DMS 273 treated with DMSO at 0.1 percent for 48 hours (cell line): ENCODE results near the gene WAC.
"Not testable (repeated sequence)": the region's sequence is repeated elsewhere in the genome, so short reads cannot be mapped to it uniquely, and the experiment has no call there.

Experiments
- DNase-seq: peaks from one replicate; lab custom pipeline; 2025; lab: John Stamatoyannopoulos, UW

WAC gene

DNA sequence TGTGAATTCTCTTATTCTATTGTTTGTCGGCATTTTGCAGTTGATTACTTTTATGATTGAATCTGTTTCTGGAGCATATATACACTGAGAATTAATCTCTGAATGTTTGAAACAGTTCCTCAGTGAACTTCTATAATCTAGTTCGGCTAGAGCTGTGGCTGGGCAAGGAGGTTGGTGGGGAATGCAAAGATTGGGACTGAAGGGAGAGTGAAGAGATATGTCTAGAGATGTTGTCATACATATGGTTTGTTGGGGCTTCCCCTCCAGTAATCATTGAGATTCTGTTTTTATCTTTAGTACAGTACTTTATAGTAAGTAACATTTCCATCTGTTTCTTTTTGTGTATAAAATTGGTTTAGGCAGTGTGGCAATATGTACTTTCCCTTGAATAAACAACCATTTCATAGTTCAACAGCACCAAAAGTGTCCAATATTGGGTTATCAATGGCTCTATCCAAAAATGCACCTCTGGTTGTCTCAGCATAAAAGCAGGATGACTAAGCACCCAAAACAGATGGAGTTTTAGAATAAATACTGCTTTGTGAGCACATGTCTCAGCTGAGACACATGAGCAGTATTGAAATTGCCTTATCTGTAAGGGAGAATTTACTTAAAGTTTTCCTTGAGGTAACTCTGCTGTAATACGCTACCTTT is 36.7 kb downstream of the WAC start:
- DNase-seq = no peak

DNA sequence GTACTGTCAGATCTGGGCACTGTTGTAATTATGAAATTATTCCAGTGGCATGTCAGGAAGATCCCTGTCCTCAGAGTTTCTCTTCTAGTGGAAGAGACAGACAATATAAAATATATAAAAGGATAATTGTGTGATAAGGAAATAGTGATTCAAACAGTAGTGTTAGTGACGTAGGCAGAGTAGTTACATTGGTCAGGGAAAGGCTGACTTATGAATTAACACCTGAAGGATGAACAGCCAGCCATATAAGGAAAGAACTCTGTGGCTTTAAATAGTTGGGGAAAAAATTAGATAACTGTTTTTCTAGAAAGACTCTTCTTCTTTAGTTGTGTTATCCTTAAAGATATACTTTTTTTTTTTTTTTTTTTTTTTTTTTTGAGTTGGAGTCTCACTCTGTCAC is 37.7 kb downstream of the WAC start:
- no peak for DNase-seq

DNA sequence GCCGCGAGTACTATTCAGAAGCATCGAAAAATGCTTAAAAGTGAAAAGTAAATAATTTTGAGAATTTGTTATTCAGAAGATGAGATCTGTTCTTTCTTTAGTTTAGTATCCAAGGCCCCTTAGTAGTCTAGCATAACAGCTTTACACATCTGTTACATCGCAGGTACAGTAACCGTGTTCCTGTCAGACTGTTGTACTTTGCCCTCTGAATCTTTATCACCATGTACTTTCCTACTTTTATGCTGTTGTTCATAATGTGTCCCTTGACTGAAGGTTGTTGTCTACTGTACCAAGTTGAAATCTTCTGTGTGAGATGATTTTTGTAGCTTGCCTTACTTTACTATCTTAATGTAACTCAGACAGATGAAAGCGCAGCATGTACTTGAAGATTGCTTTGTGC is 38.3 kb downstream of the WAC start:
- DNase-seq = no peak

DNA sequence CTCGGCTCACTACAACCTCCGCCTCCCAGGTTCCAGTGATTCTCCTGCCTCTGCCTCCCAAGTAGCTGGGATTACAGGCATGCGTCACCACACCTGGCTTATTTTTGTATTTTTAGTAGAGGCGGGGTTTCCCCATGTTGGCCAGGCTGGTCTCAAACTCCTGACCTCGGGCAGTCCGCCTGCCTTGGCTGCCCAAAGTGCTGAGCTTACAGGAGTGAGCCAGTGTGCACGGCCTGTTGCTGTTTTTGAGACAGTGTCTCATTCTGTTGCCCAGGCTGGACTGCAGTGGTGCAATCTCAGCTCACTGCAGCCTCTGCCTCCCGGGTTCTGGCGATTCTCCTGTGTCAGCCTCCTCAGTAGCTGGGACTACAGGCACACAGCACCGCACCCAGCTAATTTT is 41.3 kb downstream of the WAC start:
- DNase-seq = not testable (repeated sequence)

DNA sequence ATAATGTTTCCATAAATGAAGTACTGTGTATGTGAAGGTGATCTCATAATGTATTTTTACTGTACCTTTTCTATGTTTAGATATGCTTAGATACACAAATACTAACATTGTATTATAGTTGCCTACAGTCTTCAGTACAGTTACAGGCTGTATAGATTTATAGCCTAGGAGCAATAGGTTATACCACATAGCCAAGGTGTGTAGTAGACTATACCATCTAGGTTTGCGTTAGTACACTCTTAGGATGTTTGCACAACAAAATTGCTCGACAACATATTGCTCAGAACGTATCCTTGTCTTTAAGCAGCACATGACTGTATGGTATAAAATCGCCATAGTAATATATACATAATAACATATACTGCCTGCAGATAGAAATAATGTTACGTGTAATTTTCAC is 42.9 kb downstream of the WAC start:
- no peak for DNase-seq

DNA sequence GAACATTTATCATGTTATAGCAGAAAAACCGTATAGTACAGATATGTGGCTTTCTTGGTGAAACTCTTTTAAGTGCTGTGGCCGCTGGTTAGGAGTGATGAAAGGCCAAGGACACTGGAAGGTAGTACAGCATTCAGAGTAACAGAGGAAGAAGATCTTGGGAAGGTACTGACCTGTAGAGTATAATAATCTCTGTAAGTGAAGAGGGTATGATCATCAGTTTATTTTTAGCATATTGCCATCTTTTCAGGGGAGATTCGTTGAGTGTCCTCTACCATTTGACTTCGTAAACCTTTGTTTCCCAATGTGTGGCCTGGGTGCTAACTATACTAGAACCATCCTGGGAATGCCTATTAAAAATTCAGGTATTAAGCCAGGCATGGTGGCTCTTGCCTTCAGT is 44.6 kb downstream of the WAC start:
- no peak for DNase-seq

DNA sequence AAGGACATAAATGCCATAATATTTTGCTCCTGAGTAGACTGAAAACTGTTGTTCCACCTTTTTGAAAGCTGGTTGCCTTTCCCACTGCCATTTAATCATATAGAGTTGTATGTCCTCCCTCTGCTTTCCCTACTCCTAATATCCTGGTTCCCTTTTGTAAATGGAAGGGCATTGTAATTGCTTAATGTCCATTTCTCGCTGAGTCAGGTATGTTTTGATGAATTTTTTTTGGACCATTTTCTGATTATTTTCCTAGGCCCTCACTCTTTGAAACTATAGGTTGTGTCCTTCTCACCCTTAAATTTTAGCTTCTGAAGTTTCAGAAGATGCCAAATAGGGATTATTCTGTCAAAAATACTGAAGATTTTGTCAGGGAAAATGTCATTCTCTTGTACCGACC is 45.5 kb downstream of the WAC start:
- no peak for DNase-seq

DNA sequence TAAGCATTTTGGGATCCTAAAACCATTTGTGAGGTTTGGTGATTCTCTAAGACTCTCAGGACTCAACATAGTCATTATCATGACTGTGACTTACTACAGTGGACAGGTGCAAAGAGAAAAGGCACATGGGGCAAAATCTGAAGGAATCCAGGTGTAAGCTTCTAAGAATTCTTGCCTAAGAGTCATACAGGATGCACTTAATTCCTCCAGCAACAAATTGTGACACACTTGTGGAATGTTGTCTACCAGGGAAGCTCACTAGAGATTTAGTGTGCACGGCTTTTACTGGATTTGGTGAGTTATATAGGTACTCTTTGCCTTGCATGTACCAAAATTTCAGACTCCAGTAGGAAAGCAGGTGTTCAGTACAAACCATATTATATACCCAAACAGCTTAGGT is 47.9 kb downstream of the WAC start:
- DNase-seq = no peak

DNA sequence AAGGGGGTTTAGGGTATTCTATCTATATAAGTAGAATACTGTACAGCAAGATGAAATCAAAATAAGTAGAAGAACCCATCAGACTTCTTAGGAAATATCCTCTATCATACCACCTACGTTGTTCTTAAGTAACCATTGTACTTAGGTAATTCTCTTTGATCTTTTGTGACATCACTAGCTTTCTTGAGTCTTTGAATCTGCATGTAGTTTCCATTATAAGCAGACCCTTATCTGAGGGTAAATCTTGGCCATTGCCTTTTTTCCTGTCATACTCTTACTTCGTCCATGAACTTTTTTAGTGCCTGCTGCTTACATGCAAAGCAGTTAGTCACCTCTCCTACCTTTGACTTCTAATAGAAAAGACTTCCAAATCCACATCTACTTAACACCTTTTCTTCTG is 49.0 kb downstream of the WAC start:
- DNase-seq = no peak

DNA sequence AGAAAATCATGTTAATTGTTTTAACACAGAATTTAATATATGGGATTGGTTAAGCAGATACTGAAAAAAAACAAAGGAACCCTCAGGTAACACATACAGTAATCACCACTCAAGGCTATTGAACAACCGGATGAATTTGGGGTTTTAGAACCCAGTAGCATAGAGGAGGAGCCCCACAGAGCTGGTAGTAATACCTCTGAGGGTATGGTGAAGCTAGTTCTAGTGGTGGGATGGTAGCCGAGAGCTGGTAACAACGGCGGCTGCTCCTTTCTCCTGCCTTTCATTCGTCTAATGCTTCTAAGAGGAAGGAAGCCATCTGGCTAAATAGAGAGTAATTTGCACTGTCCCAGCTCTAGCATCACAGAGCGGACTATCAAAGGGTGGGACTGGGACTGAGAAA is 52.2 kb downstream of the WAC start:
- no peak for DNase-seq

DNA sequence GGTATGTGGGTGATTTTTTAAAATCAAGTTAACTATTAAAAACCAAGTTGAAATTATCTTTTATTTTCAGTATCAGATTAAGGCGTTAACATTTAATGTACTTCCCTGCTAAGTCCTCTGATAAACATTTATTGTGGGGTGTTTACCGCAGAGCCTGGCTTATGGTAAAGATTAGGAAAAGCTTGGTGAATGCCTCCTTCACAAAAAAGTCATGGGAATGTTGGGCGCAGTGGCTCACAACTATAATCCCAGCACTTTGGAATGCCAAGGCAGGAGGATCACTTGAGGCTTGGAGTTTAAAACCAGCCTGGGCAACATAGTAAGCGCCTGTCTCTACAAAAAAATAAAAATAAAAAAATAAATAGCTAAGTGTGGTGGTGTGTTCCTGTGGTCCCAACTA is 53.3 kb downstream of the WAC start:
- DNase-seq = no peak

DNA sequence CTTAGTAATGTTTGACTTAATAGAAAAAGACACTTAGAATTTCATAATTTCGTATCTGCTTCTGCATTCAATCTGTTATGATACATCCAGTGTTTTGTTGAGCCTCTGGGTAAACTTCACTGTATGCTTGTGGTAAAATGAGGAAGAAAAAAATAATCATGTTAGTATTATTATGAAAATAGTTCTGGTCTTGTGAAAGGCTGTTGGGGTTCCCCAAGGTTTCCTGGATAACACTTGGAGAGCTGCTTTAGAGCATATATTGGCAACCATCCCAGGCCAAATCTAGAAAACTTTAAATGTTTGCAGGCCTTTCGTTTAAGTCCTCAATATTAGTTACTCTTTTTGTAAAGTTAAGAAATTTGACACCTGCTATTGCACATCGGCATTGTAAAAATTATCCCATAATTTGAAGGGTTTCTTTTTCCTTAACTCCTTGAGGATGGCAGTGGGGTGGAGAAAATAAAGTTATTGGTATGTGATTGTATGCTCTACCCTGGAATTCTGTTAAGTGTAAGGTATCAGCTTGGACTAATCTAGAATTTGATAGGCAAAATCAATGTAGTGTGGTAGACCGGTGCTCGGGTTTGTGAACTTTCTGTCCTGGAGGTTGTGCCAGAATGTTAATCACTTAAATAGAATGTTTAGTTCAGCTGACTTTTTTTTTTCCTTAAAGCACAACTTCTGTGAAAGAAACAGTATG is 54.5 kb downstream of the WAC start:
- DNase-seq = no peak

DNA sequence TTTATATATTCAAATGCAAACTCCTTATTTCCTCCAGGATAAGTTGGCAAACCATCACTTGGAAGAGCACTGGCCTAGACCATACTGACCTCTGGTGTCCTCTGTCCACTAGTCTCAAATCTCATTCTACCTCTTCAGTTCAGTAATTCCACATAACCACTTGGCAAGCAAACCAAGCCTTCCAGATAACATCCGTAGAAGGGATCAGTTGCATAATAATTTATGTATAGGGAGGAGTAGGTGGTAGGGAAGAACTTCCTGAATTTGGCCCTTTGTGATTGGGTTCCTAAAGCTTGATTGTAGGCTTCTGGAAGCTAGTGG is 55.0 kb downstream of the WAC start:
- no peak for DNase-seq

DNA sequence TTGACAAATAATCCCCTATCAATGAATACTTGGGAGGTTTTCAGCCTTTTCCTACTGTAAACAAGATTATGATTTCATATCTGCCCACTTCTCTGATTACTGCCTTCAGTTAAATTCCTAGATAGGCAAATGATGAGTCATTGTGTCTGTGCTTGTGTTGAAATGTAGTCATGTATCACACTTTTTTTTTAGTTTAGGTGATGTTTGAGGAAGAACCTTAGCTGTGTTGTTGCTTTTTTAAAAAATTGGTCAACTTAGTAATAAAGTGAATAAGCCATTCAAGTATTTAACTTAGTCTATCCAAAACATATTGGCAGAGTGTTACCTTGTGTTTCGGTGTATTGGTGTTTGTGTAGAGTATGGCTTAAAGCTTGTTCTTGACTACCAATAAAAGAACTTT is 60.0 kb downstream of the WAC start:
- no peak for DNase-seq

DNA sequence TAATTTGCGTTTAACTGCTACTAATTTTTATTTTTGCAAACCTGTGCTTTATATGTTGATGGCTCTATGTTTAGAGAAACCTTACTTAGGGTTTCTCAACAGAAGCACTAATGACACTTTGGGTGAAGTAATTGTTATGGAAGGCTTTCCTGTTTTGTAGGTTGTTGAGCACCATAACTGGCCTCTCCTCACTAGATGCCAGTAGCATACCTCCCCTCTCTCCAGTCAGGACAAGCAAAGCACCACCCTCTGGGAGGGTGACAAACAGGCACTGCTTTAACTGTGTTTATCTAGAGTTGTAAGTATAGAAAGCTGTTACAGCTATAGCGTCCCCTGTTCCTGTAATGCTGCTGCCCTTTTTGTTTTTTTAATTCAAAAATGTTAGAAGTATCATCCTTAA is 60.9 kb downstream of the WAC start:
- no peak for DNase-seq

DNA sequence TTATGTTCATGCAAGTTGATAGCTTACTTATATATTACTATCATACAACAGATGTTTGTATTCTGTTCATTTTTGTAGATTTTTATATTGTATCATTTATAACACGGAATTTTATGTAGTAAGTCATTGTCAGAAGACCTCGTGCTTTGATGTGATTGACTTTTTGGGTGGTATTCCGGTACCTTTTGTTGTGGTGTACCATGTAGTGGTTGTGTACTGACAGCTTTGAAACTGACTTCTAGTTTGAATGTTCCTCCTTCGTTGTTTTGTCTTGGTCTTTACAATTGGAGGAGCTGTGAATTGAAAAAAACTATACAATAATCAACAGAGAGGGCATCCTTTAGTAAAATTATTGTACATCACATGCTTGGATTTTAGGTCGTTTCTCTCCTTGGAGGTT is 61.5 kb downstream of the WAC start:
- DNase-seq = no peak

DNA sequence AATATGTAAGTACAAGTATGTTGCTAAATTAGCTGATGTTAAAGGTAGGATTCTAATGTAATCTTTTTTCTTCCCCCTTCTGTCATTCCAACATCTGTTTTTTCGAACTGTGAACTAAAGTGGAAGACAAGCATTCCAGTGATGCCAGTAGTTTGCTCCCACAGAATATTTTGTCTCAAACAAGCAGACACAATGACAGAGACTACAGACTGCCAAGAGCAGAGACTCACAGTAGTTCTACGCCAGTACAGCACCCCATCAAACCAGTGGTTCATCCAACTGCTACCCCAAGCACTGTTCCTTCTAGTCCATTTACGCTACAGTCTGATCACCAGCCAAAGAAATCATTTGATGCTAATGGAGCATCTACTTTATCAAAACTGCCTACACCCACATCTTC is 62.7 kb downstream of the WAC start:
- DNase-seq = no peak

DNA sequence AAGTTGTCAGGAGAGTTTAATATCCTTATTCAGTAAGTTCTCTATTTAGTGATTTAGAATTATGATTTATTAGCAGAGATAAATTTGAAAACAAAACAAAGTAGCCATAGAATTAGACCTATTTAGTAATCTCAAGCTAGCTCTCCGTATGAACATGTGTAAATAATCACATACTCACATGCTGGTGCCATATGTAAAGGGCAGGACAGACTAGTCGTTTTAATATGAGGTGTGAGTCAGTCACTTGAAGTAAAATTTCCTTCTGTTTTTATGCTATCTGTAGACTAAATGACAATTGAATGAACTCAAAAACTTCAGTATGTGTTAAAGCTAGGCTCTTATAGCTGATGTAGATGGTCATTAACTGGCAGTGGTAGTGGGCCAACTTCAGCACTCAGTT is 67.1 kb downstream of the WAC start:
- DNase-seq = no peak

DNA sequence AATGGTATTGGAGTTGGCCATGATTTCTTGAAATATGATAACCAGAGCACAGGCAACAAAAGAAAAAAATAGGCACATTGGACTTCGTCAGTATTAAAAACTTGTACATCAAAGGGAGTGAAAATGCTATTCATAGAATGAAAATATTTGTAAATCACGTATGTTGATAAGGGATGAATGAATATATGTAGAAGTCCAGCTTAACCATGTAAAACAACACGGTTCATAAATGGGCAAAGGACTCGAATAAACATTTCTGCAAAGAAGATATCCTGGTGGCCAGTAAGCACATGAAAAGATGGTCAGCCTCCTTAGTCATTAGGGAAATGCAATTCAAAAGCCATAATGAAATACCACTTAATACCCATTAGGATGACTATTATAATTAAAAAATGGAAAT is 68.1 kb downstream of the WAC start:
- no peak for DNase-seq

DNA sequence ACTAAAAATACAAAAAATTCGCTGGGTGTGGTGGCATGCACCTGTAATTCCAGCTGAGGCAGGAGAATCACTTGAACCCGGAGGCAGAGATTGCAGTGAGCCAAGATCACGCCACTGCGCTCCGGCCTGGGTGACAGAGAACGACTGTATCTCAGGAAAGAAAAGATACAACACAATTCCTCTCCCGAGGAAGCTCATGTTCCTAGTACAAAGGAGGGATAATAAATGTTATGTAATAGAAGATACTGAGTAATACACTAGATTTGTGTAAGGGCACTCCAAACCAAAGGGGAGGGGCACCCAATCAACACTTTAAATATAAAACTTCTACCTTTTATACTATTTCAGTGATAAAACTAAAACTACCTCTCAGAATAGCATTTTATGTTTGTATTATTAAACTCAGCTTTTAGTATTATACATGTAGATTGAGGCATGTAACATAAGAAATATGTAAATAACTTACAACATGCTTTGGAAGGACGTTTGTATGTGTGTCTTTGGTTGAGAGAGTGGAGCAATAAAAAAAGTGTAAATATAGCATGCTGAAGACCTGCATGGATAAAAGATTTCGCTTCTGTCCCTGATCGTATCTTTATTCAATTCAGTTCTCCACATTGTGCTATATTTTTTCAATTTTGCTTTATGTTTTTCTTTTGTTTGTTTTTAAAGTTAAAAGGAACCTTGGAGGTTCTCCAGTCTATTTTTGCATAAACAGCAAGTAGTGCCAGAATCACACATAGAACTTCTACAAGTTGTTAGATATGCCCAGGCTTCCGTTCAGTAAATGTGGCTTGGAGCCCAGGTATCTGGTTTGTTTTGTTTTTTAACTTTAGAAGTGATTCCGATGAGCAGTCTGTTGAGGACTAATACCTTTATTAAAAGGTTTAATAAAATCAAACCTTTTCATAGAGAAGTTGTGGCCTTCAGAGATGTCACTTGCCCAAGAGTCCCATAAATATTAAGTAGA is 71.9 kb downstream of the WAC start:
- DNase-seq = no peak

DNA sequence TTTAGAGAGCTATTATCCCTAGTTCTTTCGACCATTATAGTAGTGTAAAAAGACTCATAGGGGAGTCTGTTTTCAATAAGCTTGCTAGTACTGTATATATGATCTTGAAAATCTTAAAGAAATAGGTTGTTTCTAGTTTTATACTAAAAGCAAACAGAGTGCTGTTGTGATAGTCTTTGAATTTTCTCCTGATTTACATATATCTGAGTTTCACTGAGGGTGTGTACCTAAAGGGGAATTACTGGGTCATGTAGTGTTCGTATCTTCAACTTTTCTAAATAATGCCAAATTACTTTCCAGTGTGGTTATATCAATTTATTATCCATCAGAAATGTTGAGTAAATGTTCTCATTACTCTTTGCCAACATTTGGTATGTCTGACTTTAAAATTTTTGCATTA is 73.7 kb downstream of the WAC start:
- DNase-seq = no peak

DNA sequence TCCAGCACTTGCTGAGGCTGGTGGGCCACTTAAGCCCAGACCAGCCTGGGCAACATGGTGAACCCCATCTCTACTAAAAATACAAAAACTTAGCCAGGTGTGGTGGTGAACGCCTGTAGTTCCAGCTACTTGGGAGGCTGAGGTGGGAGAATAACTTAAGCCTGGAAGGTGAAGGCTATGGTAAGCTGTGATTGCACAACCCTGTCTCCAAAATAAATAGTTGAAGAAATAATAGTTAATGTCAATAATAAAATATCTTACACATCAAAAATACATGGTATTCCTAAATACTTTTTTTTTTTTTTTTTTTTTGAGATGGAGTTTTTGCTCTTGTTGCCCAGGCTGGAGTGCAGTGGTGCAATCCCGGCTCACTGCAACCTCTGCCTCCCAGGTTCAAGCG is 76.7 kb downstream of the WAC start:
- DNase-seq = not testable (repeated sequence)

DNA sequence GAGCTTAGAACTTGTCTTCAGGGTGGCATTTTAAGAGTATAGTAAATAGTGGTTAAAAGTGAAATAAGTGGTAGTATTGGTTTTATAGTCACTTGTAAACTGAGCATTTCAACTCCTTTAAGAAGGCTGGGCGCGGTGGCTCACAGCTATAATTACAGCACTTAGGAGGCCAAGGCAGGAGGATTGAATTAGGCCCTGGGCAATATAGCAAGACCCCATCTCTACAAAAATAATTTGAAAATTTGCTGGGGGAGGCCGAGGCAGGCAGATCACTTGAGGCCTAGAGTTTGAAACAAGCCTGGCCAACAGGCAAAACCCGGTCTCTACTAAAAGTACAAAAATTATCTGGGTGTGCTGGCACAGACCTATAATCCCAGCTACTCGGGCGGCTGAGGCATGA is 80.0 kb downstream of the WAC start:
- no peak for DNase-seq
